HG03432 (cell line): ENCODE data around the gene LHX4.

Experiments used
- ATAC-seq: cut with Tn5 transposase; IDR thresholded peaks from one replicate; pipeline ENCODE4 v1.9.1; 2021; ENCODE audit warnings: mild to moderate bottlenecking, moderate library complexity; ENCODE audit not compliant: unreplicated experiment

The LHX4 gene

DNA sequence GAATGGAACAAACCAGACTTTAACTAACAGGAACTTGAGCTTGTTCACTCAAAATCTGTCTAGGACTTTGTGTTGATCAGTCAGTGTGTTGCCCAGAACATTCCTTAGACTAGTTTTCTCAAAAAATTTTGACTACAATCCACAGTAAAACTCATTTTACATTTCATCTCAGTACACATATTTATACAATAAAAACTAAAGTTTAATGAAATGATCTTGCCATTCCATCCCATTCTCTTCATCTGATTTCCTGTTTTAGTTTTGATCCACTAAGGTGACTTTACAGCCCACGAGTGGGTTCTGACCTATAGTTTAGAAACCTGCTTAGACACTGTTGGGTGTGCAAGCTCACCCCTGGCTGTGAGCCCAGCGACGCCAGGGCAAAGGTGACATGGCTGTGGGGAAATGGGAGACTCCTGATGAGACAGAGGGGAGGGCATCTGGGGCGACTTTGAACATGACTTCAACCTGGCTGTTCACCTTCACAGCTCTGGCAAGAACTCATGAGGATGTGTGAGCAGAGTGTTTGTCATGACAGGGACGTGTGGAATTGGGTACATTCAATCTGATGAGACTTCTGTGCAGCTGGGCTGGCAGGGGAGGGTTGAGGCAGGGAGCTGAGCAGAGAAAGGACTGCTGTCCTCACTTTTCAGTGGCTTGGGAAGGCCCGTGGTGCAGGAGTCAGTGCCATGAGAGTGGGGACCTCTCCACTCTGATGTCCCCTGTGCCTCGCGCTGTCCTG is 40.6 kb downstream of the LHX4 start:
- ATAC-seq, result no peak

GRCh38 chr1:180271272-180272255 is 41.5 kb downstream of the LHX4 start:
- ATAC-seq, result no peak

DNA sequence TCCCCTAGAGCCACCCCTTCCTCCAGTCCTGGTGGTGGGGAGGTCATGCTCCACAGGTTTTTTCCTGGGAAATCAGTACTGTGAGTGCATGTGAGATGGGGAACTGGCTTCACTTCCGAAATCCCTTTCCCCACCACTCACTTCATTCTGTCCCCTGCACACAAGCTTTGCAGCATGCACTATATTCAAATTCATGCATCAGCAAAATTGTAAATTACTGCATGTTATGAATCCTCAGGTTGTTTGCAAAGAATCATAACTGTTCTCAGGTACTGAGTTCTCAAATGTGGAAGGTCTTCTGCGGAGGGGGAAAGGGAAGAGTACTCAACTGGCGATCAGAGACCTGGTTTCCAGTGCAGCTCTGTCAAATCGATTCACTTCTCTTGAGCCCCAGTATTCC is 42.3 kb downstream of the LHX4 start:
- no peak for ATAC-seq

GRCh38 chr1:180273066-180273465 is 43.0 kb downstream of the LHX4 start:
- ATAC-seq, result no peak

GRCh38 chr1:180274221-180274620 is 44.2 kb downstream of the LHX4 start:
- ATAC-seq, result no peak

DNA sequence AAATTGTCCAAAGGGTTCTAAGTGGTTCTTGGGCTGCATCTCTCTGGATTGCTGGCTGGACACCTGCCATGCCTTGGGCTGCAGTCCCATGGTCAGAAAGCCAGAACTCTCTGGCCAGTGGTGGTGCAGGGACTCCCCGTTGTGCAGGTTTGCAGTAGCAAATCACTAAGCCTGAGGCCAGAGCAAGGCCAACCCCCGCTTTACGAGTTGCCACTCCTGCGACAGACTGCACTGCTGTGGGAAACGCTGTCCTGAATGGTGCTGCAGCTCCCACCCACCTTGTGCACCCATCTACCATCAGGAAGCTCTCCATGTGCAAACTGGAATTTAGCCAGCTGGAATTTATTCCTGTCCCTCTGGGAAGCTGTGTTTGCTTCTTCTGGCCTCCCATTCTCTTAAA is 45.7 kb downstream of the LHX4 start:
- ATAC-seq, result no peak

DNA sequence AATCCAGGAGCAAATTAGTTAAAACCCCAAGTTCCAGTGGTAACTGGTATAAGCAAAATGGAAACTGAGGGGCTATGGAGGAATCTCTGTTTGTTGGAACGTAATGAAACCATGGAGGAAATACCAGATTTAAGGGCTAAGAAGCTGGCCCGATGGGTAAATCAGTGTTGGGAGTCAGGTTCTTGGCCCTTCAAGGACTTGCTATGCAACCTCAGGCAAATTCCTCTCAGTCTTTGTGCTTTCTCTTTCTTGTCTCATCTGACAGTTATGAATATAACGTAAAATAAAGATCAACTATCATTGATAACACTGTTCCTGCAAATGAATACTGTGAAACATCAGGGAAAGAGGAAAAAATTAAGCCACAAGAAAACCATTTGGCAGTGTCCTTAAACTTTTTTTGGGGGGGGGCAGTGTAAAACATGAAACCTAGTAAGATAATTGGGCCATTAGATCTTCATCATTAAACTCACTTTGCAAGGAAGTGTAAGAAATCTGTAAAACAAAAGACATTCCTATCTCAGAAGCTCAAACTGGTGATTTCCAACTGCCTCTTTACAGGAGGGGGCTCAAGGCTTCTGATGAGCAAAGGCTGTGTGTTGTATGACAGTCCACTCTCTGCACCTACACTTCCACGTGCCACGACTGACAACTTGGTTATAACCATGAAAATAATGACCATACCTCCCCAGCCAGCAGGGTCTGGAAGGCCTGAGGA is 47.6 kb downstream of the LHX4 start:
- no peak for ATAC-seq

DNA sequence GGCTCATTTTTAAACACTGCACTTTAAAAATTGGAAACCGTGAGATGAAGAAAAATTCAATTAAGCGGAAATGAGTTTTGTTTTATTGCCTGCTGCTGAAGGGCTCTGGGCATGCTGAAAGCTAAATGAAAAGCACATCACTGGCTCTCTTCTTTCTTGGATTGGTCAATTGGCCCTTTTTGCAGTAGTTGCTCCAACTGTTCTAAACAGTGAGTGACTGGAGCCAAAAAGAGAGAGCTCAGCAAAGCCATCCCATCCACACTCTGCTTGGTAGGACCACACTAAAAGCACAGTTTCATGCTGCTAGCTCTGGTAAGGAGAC is 48.1 kb downstream of the LHX4 start:
- no peak for ATAC-seq

DNA sequence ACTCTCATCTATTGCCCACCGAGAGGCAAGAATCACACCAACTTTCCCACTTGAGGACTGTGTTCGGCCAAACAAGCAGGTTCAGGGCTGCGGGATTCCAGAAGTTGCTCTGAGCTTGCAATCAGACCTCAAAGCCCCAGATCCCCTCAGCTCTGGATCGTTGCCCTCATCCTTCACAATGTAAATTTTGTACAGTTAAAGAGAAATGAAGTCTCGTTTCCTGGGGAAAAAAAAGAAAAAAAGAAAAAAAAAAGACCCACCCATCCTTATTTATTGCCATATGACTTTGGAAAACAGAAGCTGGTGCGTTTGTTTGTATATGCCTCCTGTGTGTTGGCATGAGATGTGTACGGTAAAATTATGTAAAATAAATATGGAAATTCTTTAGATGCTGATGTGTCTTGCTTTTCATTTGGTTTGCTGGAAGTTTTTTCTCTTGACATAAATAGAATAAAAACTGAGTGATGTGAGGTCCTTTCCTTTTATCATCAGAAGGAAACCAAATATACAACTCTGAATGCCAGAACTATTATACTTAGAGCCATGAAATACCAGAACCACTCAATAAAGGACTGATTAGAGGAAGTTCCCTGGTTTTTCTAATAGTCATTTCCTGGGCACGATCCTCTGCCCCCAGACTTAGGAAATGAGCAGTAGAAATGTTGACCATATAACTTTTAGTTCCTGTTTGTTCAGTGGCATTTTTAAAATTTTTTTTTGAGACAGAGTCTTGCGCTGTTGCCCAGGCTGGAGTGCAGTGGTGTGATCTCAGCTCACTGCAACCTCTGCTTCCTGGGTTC is 48.7 kb downstream of the LHX4 start:
- ATAC-seq, result no peak

DNA sequence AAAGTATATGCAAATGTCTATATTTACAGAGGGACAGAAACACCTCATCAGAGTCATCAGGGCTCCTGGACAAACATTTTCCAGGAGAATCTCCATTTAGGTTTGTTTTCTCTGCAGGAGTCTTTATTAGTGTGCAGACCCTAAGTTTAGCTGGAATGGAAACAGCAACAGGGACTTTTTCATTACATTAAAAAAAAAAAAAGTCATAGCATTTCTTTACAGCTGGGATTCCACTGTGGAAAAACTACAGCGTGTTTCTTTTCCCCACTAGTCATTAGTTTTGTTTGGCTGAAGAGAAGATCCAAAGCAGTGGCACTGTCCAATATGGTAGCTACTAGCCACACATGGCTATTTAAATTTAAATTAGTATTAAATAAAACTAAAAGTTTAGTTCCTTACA is 49.6 kb downstream of the LHX4 start:
- no peak for ATAC-seq

DNA sequence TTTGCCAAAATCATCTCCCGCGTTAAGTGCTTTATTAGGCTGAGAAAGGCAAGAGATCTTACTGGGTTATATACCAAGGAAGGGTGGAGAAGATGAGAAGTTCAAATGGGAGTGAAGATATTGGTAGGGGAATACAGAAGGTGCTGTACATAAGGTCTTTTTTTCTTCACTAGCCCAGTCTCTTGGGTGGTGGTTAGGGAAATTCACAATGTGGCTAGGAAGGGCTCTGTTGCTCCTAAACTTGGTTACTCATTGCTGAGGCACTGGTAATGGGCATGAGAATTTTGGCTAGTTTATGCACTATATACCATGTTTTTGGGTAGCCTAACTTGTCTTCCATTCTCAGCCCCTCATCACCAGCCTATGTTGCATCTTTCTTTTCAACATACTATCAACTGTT is 50.6 kb downstream of the LHX4 start:
- peak; percentile 51 for ATAC-seq

DNA sequence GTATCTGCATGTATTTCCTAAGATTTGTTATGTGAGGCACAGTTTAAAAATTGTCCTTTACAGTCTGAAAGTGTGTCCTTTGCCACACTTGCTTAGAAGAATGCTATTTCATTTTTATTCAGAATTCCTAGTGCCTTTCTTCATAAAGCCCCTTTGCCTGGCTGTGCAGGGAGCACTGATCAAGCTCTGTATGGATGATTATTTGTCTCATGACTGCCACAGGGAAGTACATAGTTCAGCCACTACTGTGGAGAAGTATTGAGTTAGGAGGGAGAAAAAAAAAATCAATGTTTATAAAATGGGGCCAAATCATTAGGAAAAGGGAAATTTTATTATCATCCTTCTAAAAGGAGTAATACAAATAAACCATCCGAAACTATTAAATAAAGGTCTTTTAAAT is 51.4 kb downstream of the LHX4 start:
- no peak for ATAC-seq

GRCh38 chr1:180282401-180283044 is 52.5 kb downstream of the LHX4 start:
- ATAC-seq, result no peak

GRCh38 chr1:180283098-180283497 is 53.0 kb downstream of the LHX4 start:
- no peak for ATAC-seq

DNA sequence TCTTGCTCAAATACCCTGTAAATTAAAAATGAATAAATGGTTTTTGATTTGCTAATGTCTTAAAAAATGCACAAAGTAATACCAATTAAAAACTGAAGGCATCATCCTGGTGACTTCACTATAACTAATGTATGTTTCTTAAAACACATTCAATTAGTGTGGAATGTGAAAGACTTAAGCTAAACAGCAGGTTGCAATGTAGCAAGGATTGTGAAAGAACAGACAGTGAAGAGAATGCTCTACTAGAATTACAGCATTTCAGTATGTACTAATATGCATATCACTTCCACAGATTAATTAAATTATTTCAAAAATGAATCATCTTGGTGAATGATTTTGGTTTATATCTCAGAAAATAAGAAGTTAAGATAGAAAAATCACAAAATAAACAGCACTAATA is 56.4 kb downstream of the LHX4 start:
- ATAC-seq, result no peak

DNA sequence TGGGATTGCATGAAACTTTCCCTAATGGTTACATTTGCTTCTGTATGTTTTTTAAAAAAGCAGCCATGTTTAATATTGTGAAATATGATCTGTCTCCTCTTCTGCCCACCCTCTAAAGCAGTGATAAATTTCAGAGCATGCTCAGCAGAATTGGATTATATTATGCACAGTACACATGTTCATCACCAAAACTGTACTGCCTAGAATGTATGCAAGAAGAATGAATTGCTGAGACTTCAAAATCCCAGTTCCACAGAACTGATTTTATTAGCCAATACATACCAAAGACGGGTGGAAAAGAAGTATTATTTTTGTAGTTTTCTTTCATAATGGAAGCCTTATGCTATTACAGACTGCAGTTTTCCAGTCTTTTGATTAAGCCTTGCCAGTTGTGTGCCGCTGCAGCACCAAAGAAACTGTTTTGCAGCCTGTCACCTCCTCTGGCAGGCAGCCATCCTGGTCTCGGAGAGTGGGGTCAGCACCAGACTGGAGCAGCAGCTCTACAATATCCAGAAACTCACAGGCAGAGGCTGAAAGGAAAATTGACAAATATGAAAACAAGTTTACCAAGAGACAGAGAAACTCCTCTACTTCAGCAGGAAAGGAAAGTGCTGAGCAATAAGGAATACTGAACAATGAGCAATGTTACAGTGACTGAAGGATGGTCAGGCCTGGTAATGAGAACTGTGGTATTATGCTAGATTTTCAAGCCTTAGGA is 58.1 kb downstream of the LHX4 start:
- no peak for ATAC-seq

GRCh38 chr1:180288940-180289339 is 58.9 kb downstream of the LHX4 start:
- ATAC-seq, result no peak

GRCh38 chr1:180290265-180291001 is 60.4 kb downstream of the LHX4 start:
- no peak for ATAC-seq

DNA sequence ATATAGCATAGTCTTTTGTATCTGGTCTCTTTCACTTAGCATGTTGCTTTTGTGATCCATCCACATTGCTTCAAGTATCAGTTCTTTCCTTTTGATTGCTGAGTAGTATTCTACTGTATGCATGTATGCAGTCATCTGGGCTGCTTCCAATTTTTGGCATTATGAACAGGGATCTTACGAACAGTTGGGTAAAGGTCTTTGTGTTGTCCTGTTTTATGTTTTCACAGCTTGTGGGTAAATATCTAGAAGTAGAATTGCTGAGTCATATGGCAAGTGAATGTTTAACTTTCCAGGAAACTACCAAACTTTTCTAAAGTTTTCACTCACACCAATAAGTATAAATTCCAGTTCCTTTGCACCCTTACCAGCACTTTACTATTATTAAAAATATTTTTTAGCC is 60.9 kb downstream of the LHX4 start:
- ATAC-seq, result no peak
